Fibroblast of mammary gland (primary cell): Measurements from ENCODE around the gene TP63.
A peak's percentile ranks its signal among the peaks of the same experiment; 100 is the strongest.

ENCODE experiments used
- DNase-seq: peaks from one replicate; pipeline ENCODE4 v3.0.0-alpha.2; 2010; ENCODE audit warnings: low read depth
- H3K4me3 ChIP-seq: 2 replicates; pipeline ENCODE4 v1.5.1; 2011; ENCODE audit warnings: low read depth, mild to moderate bottlenecking, low read length, moderate library complexity; ENCODE audit not compliant: control insufficient read depth
- TF ChIP-seq, protein P1 (sequence below): conservative IDR thresholded peaks from 2 replicates; pipeline ENCODE4 v1.5.1; 2011; ENCODE audit warnings: low read depth, low read length, inconsistent platforms; ENCODE audit not compliant: control insufficient read depth, insufficient read depth

The TP63 gene

DNA sequence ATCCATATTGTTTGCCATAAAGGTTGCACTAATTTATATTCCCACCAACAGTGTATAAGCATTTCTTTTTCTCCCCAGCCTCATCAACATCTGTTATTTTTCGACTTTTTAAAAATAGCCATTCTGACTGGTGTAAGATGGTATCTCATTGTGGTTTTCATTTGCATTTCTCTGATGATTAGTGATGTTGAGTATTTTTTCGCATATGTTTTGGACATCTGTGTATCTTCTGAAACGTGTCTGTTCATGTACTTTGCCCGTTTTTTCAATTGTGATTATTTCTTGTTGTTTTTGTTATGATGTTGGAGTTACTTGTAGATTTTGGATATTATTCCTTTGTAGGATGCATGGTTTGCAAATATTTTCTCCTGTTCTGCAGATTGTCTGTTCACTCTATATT lies 46.5 kb downstream of the TP63 start:
- no peak for DNase-seq
- no peak overlapping the region for H3K4me3 ChIP-seq
- TF ChIP-seq, protein P1, sequence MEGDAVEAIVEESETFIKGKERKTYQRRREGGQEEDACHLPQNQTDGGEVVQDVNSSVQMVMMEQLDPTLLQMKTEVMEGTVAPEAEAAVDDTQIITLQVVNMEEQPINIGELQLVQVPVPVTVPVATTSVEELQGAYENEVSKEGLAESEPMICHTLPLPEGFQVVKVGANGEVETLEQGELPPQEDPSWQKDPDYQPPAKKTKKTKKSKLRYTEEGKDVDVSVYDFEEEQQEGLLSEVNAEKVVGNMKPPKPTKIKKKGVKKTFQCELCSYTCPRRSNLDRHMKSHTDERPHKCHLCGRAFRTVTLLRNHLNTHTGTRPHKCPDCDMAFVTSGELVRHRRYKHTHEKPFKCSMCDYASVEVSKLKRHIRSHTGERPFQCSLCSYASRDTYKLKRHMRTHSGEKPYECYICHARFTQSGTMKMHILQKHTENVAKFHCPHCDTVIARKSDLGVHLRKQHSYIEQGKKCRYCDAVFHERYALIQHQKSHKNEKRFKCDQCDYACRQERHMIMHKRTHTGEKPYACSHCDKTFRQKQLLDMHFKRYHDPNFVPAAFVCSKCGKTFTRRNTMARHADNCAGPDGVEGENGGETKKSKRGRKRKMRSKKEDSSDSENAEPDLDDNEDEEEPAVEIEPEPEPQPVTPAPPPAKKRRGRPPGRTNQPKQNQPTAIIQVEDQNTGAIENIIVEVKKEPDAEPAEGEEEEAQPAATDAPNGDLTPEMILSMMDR = no peak

- no peak for DNase-seq
Measured at GRCh38 chr3:189680723-189681122, 49.5 kb downstream of the TP63 start.

DNA sequence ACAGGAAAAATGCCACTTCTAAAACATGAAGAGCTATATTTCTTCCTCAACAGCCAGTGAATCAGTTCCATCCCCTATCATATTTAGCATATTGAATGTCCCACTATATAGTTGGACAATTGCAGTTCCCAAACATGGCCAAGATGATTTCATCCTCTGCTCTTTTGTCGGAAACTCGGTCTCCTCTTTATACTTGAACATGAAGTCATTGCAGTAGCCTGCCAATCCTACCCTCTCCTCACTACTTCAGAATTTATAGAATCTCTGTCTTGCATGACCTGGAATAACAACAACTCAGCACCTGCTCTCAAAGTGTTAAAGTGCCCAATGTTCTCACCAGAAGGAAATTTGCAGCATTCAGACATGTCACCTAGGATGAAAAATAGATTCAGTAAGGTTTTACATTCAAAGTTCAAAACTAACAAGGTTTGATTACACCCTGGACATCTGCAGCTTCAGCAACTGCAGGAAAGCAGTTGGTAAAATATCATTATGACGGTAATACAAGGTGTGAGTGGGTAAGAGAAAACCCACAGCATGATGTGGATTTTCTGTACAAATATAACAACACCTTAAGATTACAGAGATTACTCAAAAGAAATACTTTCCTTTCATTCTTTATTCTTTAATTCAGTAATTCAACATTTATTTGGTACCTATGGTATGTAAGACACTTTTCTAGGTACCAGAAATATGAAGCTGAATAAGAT lies 52.5 kb downstream of the TP63 start:
- H3K4me3 ChIP-seq = no peak overlapping the region
- TF ChIP-seq, protein P1 = no peak
- DNase-seq = no peak

More at GRCh38 chr3:189680723-189681122, 49.5 kb downstream of the TP63 start:
- H3K4me3 ChIP-seq = no peak overlapping the region
- TF ChIP-seq, protein P1 = no peak

DNA sequence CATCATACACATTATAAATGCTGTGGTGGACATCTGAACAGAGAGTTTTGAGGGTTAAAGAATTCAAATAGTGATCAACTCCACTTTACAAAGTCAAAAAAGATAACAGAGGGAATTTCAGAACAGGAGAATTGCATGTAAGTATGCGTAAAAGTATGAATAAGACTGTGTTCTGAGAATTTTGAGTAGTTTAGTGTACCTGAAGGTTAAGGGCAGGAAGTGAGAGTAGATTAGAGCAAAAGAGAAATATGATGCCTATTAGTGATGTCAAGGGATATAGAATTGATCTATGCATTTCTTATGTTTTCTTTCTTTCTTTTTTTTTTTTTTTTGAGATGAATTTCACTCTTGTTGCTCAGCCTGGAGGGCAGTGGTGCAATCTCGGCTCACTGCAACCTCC lies 53.1 kb downstream of the TP63 start:
- no peak overlapping the region for H3K4me3 ChIP-seq
- DNase-seq = no peak
- TF ChIP-seq, protein P1 = no peak

GRCh38 chr3:189685291-189685690 lies 54.1 kb downstream of the TP63 start:
- no peak for DNase-seq
- TF ChIP-seq, protein P1 = no peak
- no peak overlapping the region for H3K4me3 ChIP-seq

DNA sequence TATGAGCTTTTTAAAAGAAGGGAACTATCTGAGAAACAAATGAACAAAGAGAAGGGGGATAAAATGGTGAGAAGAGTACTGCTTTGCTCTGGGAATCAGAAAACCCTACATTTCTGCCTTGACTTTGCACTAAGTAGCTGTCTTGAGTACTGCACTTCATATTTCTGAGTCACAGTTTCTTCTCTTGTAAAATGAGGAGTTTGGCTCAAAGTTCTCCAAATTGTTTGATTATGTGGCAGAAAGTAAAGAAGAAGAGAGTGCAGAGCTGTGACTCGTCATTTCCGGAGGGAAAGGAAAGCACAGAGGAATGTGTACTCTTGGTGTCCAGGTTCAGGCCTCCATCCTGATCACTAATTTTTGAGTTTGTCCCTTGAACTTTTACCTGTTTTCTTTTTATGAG lies 54.7 kb downstream of the TP63 start:
- TF ChIP-seq, protein P1 = no peak
- DNase-seq = peak; percentile 72
- no peak overlapping the region for H3K4me3 ChIP-seq
